Right ventricle myocardium inferior (tissue), 1 donor: Measurements from ENCODE around the gene LGALS9B. TPM values are rescaled to one million over a fixed set of nuclear protein-coding genes. Genes with fewer than 3 reads are reported as not detected.
"Not testable (repeated sequence)": the region's sequence is repeated elsewhere in the genome, so short reads cannot be mapped to it uniquely, and the experiment has no call there.

Experiments used
- ATAC-seq: fragments of 200-7000 bp; cut with Tn5 transposase; one replicate; pipeline ENCODE4 v1.9.1; 2020; ENCODE audit warnings: mild to moderate bottlenecking, moderate library complexity
- DNase-seq: peaks from one replicate; pipeline ENCODE4 v3.0.0; 2021; ENCODE audit errors: missing footprints
- intact Hi-C: fragments of 100-400 bp; cut with DNase I; formaldehyde crosslinking; loops from one replicate; pipeline ENCODE4 v1.11.0; 2022
- long read RNA-seq: library from polyadenylated mRNA; unstranded; transcript quantifications from one replicate; pipeline ENCODE4 v2.0.0, GENCODE V29; 2021
- total RNA-seq: library from RNA; stranded (reverse); fragmentation: NEBNext Ultra II Directional; extraction: Animal tissue kit (Norgen Biotek cat#: 25700); gene quantifications from one replicate; pipeline ENCODE4 v1.2.1, GENCODE V29; 2021
- donor health status: DM: no; HTN: yes; CAD: no; lungs with severe emphysema.

Gene LGALS9B
- not detected for total RNA-seq
- long read RNA-seq = 0 reads

DNA sequence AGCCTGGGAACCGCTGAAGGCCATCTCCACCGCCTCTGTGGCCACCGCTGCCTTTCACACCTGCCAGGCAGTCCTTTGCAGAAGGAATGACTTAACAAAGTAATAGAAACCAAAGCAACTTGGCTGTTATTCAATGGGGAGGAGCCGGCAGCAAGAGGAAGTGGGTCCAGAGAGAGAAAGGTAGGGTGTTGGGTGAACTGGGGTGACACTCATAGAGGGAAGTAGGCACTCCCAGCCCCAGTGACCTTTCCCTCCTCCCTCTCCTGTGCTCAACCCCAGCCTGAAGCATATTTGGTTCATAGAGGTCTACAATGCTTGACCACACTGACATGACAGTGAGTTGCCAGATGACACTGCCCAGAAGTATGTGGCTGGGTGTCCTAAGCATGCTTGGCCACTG, at the start of gene LGALS9B:
TSS of gene LGALS9B (minus strand) at position 93 of the 400 bp plus-strand sequence. CDS start at position 24, 69 bp downstream.
- DNase-seq, ATAC-seq, intact Hi-C loops: not testable (repeated sequence)

DNA sequence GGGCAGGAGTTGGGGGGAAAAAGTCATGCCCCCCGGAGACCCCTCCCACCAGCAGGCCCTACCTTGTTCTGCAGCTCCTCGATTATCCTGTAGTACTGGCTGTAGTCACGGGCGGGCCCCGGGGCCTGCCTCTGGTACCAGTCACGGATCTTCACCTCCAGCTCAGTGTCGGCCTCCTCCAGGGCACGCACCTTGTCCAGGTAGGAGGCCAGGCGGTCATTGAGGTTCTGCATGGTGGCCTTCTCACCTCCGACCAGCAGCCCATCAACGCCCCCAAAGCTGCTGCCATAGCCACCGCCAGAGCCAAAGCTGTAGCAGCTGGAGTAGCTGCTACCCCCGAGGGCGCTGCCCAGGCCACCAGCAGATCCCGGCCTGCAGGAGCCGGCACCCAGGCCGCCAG, 49.6 kb upstream of the LGALS9B start:
- ATAC-seq, intact Hi-C loops, DNase-seq: not testable (repeated sequence)

DNA sequence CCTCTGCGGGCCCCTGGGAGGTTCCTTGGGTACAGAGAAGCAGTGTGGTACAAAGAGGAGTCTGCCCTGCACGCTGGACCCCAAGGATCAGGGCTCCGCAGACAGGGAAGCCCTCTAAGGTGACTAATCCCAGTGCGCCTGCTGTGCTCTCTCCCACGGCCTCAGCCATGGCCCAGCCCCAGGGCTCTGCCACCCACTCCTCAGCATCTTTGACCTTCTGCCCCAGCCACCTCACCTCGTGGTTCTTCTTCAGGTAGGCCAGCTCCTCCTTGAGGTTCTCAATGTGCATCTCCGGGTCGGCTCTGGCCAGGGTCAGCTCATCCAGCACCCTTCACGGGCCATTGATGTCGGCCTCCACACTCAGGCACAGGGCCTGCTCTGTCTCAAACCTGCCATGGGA, 47.8 kb upstream of the LGALS9B start:
- intact Hi-C loops, ATAC-seq, DNase-seq: not testable (repeated sequence)

DNA sequence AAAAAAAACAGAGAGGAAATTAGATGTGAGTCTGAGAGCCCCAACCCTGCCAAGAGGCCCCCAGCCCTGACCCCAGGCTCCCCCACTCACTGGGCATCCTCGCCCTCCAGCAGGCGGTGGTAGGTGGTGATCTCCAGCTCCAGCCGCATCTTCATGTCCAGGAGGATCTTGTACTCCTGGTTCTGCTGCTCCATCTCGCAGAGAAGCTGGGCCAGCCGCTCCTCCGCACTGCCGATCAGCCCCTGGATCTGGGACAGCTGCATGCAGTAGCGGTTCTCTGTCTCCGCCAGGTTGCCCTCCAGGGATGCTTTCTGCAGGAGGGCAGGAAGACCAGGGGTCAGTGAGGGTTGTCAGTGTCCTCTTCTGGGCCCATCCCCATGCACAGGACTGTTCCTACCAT, 46.2 kb upstream of the LGALS9B start:
- ATAC-seq, intact Hi-C loops, DNase-seq: not testable (repeated sequence)

DNA sequence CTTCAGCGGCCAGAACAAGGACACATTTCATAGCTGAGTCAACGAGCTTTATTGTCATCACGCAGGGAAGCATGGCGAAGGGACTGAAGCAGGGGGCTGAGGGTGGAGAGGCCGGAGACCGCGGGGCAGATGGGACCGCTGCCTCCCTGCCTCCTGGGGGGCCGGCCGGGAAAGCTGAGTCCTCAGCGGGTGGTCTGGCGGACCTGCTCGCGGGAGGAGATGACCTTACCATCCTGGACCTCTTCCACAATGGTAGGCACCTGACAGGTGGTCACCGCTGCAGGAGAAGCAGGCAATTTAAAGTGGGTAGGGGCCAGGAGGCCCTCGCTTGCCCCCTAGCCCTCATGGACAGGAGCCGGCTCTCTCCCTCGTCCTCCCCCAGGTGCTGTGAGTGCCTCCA, 45.0 kb upstream of the LGALS9B start:
- intact Hi-C loops, DNase-seq, ATAC-seq: not testable (repeated sequence)

DNA sequence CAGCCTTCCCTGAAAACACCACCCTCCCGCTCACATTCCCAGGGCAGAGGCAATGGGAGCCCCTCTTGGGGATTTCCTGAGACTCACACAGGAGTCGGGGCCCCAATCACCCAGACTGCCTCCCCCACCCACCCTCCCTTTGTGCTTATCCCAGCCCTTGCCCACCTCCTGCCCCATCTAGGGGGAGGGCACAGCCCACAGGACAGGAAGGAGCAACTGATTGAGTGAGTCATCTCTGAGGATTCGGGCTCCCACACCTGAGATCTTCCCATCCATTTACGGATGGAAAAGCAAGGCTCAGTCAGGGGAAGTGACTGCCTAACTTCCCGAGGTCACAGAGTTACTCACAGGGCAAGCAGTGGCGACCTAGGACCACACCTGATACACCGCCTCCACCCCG, 44.4 kb upstream of the LGALS9B start:
- ATAC-seq, intact Hi-C loops, DNase-seq: not testable (repeated sequence)

DNA sequence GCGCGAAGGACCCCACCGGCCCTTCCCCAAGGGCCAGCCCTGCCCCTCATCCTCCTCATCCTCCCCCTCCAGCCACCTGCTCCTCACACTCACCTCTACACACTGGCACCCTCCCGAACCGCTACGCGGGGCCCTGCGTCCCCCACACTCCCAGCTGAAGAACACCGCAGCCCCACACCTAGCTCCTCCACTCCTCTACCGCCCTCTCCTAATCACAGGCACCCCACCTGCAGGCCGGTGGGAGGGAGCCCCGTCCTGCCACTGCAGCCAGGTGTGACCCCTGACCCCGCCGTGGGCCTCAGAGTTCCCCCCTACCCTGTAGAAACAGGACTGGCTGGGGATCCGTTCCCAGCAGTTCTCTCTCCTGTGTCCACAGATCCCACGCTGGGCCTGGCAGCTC, 38.0 kb upstream of the LGALS9B start:
- intact Hi-C loops, DNase-seq, ATAC-seq: not testable (repeated sequence)

DNA sequence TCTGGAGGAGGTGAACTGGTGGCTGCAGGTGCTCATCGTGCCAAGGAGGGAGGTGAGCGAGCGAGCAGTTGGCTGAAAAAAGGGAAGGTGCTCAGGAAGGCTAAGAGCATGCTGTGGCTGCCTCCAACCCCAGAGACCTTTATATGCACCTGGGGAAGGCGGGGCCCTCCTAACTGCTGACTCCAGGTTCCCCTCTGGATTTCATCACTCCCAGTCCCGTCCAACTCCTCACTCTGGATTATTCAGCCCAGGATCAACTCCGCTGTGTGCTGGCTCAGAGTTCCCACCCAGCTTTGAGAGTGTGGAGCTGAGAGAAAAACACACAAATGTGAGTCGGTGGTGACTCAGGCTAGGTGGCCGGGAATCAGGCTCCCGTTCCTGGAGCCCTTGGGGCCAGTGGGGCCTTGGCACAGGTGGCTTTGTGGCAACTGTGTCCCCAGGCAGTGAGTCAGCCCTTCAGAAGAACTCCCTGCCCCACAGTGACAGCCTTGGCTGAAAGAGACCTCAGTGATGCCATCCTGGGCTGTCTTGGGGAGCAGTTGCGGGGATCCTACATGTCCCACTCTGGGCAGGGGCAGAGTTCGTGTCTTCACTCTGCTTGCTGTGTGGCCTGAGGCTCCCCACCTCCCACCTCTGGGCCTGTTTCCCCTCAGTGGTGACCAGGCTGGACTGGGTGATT, 37.2 kb upstream of the LGALS9B start:
- ATAC-seq, intact Hi-C loops, DNase-seq: not testable (repeated sequence)

DNA sequence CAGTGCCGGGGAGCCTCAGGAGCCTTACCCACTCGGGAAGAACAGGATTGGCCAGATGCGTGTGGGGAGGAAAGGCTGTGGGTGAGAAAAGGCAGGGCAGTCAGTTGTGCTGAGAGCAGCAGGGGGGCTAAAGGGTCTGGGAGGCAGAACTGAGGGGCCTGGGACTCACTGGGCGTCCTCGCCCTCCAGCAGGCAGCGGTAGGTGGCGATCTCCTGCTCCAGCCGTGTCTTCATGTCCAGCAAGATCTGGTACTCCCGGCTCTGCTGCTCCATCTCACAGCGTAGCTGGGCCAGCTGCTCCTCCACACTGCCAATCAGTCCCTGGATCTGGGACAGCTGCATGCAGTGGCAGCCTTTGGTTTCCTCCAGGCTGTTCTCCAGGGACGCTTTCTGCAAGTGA, 34.6 kb upstream of the LGALS9B start:
- intact Hi-C loops, DNase-seq, ATAC-seq: not testable (repeated sequence)

DNA sequence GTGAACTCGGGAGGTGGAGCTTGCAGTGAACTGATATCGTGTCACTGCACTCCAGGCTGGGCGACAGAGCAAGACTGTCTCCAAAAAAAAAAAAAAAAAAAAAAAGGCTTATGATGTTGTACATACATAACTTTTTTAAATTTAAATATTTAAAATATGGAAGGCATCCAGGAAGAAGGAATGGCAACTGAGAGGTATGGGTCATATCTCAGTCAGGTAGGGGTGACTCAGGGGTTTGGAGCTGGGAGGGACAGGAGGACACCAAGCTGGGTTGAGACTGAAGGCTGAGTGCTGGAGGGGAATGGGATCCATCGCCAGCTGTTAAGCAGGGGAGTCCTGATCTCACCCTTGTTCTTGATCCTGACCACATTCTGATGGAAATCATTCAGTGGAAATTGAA, 33.0 kb upstream of the LGALS9B start:
- DNase-seq, intact Hi-C loops, ATAC-seq: not testable (repeated sequence)

DNA sequence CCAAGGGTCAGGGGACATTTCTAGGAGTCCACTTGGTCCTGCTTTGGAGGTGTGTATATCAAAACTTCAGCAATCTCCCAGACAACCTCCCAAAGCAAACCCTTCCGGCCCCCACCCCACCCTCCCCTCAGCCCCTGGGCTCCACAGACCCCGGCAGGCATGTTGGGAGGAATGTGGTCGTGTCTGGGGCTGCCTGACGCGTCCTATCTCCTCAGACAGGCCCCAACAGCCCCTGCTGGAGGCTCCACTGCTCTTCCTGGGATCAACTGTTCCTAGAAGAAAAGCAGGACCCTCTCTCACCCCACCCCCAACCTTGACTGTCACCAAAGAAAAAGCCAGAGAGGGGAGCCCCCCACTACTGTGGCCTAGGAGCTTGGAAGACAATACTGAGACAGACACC, 28.1 kb upstream of the LGALS9B start:
- DNase-seq, ATAC-seq, intact Hi-C loops: not testable (repeated sequence)

DNA sequence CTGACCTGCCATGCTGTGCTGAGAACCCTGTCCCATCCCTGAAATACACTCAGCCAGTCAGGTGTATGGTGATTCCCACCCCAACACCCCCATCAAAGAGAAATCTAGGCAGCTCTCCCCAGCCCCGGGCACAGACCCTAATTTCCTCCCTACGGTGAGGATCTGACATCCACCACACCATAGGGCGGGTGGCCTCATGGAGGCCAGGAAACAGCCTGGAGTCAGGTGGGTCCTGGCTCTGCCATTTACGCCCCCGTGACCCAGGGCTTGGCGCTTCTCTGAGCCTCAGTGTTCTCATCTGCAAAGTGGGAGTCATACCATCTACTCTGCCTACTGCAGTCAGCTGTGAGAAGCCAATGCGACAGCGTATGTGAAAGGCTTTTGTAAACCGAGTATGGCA, 27.4 kb upstream of the LGALS9B start:
- intact Hi-C loops, ATAC-seq: not testable (repeated sequence)
- DNase-seq = peak; percentile 17

DNA sequence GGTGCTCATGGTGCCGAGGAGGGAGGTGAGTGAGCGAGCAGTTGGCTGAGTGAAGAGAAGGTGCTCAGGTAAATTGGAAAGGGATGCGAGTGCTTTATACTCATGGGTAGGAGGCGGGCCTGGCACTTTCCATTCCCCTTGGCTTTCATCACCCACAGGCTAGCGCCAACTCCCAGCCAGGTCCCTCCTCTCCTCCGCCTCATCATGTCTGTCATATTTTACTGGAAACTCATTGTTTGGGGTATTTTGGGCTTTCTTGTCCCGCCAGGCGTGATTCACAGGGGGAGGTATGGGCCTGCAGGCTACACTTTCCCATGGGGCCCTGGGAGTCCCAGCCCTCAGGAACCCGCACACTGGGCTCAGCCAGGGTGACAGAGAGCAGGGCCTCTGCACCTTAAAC, 26.8 kb upstream of the LGALS9B start:
- intact Hi-C loops, ATAC-seq: not testable (repeated sequence)
- peak; percentile 8 for DNase-seq

DNA sequence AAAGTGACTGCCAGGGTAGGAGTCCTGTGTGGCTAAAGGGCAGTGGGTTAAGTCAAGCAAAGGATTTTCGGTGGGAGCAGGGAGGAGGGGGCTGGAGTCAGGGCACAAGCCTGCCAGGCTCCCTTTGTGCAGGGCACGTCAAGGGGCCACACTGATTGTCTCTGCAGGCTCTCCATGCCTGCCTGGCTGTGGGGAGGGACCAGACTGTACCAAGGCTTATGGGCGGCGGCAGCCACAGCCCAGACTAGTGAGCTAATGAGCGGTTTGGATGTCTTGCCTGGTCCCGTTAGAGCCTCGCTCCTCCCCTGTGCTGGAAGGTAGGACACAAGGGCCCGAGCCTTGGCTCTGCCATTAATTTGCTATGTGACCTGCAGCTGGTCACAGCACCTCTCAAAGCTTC, 25.6 kb upstream of the LGALS9B start:
- intact Hi-C loops, ATAC-seq: not testable (repeated sequence)
- DNase-seq = peak; percentile 1

DNA sequence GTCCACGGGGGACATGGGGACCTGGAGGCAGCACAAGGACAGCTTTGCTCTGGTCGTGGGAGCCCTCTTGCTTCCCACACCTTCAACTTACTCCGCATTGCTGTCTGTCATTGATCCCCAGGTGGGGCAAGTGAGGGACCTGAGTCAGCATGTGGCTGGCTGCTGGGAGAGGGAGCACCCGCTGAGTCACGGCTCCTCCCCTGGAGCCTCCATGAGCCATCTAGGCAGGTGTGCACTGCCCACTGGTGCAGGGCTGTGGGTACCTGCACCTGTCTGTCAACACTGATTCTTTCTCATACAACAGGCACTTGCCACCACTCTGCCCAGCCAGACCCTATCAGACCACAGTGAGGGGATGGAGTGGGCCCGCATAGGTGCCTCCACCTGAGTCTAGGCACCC, 24.8 kb upstream of the LGALS9B start:
- DNase-seq, ATAC-seq, intact Hi-C loops: not testable (repeated sequence)

DNA sequence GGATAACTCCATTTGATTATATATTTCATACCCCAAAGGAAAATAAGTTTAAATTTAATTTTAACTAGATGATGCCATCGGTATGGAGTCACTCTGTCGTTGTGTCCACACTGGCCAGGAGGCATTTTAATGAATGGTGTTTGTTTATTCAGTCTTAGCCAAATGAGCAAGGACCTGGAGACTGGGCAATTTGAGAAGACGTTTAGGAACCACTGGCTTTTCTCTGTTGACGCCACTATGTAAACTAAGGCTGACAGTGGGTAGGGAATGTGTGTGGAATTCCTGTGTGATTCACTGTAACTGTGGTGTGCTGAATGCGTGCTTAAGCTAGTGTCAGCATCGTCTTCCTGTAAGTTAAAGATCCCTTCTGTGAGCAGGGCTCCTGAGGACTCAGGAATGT, 17.6 kb upstream of the LGALS9B start:
- ATAC-seq, intact Hi-C loops, DNase-seq: not testable (repeated sequence)

DNA sequence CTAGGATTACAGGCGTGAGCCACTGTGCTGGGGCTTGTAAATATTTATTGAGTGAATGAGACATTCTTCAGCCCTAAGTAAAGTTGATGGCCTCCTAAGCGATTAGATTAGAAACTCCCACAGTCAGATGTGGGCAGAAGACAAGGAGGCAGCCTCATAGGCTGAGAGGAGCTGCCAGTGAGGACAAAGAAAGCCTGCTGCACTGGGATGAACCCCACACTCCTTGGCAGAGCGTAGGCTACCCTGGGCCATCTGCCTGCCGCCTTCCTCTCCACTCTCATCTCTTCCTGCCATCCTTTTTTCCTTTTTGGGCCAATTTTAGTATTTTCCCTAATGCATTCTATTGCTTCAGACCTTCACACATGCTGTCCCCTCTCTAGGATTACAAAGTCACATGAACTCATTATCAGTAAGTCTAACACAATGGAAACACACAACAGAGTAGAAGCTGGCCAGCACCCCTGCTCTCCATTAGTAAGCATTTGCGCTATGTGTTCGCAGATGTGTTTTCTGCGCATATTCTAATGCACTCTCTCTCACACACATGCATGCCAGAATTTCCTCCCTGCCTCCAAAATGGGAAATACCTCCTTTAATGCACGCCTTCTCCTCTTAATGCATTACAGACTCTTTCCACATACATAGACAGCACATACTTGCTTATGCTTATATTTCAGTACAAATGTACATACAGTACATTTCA, 12.7 kb upstream of the LGALS9B start:
- not testable (repeated sequence) for ATAC-seq

DNA sequence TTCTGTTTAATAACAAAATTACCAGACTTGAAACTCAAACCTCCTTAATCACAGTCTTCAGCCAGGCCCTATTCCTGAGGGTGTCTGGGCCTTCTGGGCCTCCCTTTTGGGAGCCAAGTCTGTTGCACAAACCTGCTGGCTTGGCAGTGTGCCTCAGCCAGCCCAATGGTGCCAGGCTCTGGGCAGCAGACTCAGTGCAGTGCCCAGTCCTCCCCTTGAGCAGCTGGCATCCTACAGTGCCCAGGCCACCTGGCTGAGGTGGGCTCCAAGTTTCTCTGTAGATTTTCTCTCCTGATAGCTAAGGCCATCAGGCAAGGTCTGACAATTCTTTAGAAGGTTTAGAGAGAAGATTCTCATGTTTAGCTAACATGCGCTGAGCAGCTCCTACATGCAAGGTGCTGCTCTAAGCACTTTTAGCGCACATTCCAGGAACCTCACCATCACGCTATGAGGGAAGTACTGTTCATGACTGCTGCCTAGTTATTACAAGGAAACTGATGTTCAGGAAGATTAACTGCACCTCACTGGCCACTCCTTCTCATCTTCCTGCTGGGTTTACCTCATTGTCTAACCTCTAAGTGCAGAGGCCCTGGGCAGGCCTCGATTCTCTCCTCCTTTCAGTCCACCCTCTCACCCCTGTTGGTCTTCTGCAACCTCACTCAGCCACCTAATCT, 10.2 kb upstream of the LGALS9B start:
- intact Hi-C loops, ATAC-seq: not testable (repeated sequence)
- DNase-seq = peak; percentile 7

More for the DNA sequence above, 12.7 kb upstream of the LGALS9B start:
- intact Hi-C loops, DNase-seq: not testable (repeated sequence)

DNA sequence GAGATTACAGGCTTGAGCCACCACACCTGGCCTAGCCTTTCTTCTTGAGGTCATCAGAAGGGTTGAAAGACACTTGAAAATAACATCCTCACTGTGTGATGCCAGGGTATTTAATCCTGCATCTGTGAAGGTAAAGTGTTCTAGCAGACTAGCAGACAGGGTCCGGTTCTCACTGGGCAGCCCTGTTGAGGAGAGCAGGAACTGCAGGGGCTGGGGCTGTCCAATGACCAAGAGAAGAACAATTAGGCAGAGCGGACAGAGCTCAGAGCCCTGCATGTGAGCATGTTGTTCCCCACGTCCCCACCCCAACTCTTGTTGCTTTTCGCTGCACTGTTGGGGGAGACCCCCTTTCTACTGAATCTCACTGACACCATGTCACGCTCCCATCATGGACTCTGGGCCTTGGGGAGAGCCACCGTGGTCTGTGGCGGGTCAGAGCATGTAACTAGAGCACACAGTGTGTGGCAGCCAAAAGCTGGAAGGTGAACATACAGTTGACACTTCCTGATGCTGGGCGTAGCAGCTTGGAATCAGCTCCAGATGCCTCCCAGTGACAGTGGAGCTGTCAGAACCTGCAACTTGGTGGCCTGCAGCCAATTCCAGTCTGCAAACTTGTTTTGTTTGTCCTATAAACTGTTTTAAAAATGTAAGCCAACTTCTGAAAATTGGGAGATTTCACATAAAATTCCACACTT, 7.9 kb upstream of the LGALS9B start:
- ATAC-seq, intact Hi-C loops: not testable (repeated sequence)
- DNase-seq = peak; percentile 1
